Measurements from ENCODE around the gene SAT2.

SAT2 gene

GRCh38 chr17:7593296-7593695 lies 34.3 kb downstream of the SAT2 start:
- DNase-seq (ENCODE audit: low read depth in 1 of 2, low spot score in 1 of 2) = no peak
- no peak overlapping the region for H3K4me3 ChIP-seq (replicated peaks; ENCODE audit: insufficient read depth, low read length)
- no peaks in the 10 kb centered on the region for H3K27me3 ChIP-seq (ENCODE audit: insufficient read depth, poor library complexity, severe bottlenecking)
- TF ChIP-seq GABPA (IDR thresholded peaks at IDR 0.05; ENCODE audit: low read depth) = no peak
- TF ChIP-seq SPI1 (IDR thresholded peaks at IDR 0.05; ENCODE audit: borderline replicate concordance, low read depth) = no peak
- TF ChIP-seq POLR2AphosphoS5 (IDR thresholded peaks at IDR 0.05; ENCODE audit: low read depth) = no peak
- TF ChIP-seq REST (IDR thresholded peaks at IDR 0.05; ENCODE audit: insufficient replicate concordance, low read depth) = no peak
- no peak for TF ChIP-seq CTCF (IDR thresholded peaks at IDR 0.05; ENCODE audit: insufficient read depth, low read length)
- no peak overlapping the region for H3K27ac ChIP-seq (replicated peaks)

GRCh38 chr17:7592422-7593021 lies 35.1 kb downstream of the SAT2 start:
- H3K27ac ChIP-seq (replicated peaks) = no peak overlapping the region
- TF ChIP-seq SPI1 (IDR thresholded peaks at IDR 0.05; ENCODE audit: borderline replicate concordance, low read depth) (no peak), CTCF (IDR thresholded peaks at IDR 0.05; ENCODE audit: insufficient read depth, low read length) (no peak), POLR2AphosphoS5 (IDR thresholded peaks at IDR 0.05; ENCODE audit: low read depth) (no peak), REST (IDR thresholded peaks at IDR 0.05; ENCODE audit: insufficient replicate concordance, low read depth) (no peak), GABPA (IDR thresholded peaks at IDR 0.05; ENCODE audit: low read depth) (no peak)

GRCh38 chr17:7591596-7591995 lies 36.0 kb downstream of the SAT2 start:
- no peak for TF ChIP-seq REST (IDR thresholded peaks at IDR 0.05; ENCODE audit: insufficient replicate concordance, low read depth)
- no peak for TF ChIP-seq CTCF (IDR thresholded peaks at IDR 0.05; ENCODE audit: insufficient read depth, low read length)
- TF ChIP-seq POLR2AphosphoS5 (IDR thresholded peaks at IDR 0.05; ENCODE audit: low read depth) = no peak
- no peak for TF ChIP-seq SPI1 (IDR thresholded peaks at IDR 0.05; ENCODE audit: borderline replicate concordance, low read depth)
- no peak for TF ChIP-seq GABPA (IDR thresholded peaks at IDR 0.05; ENCODE audit: low read depth)
- Histone ChIP-seq H3K4me3 (replicated peaks; ENCODE audit: insufficient read depth, low read length) (no peak overlapping the region), H3K27me3 (ENCODE audit: insufficient read depth, poor library complexity, severe bottlenecking) (no peaks in the 10 kb centered on the region), H3K27ac (replicated peaks) (no peak overlapping the region)
- no peak for DNase-seq (ENCODE audit: low read depth in 1 of 2, low spot score in 1 of 2)

More at GRCh38 chr17:7592422-7593021, 35.1 kb downstream of the SAT2 start:
- DNase-seq (ENCODE audit: low read depth in 1 of 2, low spot score in 1 of 2) = no peak
- H3K27me3 ChIP-seq (ENCODE audit: insufficient read depth, poor library complexity, severe bottlenecking) = no peaks in the 10 kb centered on the region
- no peak overlapping the region for H3K4me3 ChIP-seq (replicated peaks; ENCODE audit: insufficient read depth, low read length)

All from HL-60 (cell line).